ENCODE data around the gene KCMF1. TPM values are rescaled to one million over a fixed set of nuclear protein-coding genes. Genes with fewer than 3 reads are reported as not detected.

The KCMF1 gene
- polyA plus RNA-seq, 1 experiment, result 121 TPM

- Histone ChIP-seq H3K27me3 (ENCODE audit: control insufficient read depth, insufficient read depth, low read length) (peaks cover 43% of the 10 kb centered on the region), H3K4me3 (ENCODE audit: low read depth, low read length) (no peak overlapping the region), H3K27ac (ENCODE audit: low read depth, low read length) (no peak overlapping the region), H3K9me3 (ENCODE audit: control insufficient read depth, insufficient read depth, low read length) (peaks cover 6% of the 10 kb centered on the region; the same call in 1 of the 2 replicates)
- ChIA-PET CTCF (interaction anchor here (0.9 kb wide), 1 partner anchor 47 kb away, joined by 3 read pairs; no protein-coding TSS in a partner anchor), POLR2A (no interaction called here)
- no peak for DNase-seq (ENCODE audit: low read depth, low spot score)
- TF ChIP-seq, protein P1, sequence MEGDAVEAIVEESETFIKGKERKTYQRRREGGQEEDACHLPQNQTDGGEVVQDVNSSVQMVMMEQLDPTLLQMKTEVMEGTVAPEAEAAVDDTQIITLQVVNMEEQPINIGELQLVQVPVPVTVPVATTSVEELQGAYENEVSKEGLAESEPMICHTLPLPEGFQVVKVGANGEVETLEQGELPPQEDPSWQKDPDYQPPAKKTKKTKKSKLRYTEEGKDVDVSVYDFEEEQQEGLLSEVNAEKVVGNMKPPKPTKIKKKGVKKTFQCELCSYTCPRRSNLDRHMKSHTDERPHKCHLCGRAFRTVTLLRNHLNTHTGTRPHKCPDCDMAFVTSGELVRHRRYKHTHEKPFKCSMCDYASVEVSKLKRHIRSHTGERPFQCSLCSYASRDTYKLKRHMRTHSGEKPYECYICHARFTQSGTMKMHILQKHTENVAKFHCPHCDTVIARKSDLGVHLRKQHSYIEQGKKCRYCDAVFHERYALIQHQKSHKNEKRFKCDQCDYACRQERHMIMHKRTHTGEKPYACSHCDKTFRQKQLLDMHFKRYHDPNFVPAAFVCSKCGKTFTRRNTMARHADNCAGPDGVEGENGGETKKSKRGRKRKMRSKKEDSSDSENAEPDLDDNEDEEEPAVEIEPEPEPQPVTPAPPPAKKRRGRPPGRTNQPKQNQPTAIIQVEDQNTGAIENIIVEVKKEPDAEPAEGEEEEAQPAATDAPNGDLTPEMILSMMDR (IDR thresholded peaks at IDR 0.05; ENCODE audit: low read depth, low read length), result no peak
Observed at GRCh38 chr2:85085563-85085962, 114.6 kb downstream of the KCMF1 start.

DNA sequence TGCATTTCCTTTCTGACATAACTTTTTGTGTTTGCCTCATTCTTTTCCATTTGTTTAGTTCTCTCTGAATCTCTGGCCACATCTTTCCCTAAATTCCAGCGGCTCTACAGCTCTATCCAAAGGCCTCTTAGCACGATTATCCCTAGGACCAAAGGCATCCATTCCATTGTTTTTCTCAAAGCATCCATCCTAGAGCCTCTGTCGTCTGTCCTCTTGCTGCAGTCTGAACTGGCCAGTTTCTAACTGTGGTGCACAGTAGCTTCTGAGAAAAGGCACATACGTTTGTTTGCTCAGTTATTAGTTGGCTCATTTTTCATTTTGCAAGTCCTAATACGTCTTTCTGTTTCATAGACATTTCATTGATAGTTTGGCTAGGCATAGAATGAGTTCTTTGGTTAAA, 116.6 kb downstream of the KCMF1 start:
- no peak for DNase-seq (ENCODE audit: low read depth, low spot score)
- ChIA-PET CTCF (no interaction called here), POLR2A (no interaction called here)
- H3K27me3 ChIP-seq (ENCODE audit: control insufficient read depth, insufficient read depth, low read length), result peaks cover 49% of the 10 kb centered on the region
- H3K4me3 ChIP-seq (ENCODE audit: low read depth, low read length), result no peak overlapping the region
- H3K9me3 ChIP-seq (ENCODE audit: control insufficient read depth, insufficient read depth, low read length), result no peaks in the 10 kb centered on the region
- no peak overlapping the region for H3K27ac ChIP-seq (ENCODE audit: low read depth, low read length)
- TF ChIP-seq, protein P1 (IDR thresholded peaks at IDR 0.05; ENCODE audit: low read depth, low read length), result no peak

DNA sequence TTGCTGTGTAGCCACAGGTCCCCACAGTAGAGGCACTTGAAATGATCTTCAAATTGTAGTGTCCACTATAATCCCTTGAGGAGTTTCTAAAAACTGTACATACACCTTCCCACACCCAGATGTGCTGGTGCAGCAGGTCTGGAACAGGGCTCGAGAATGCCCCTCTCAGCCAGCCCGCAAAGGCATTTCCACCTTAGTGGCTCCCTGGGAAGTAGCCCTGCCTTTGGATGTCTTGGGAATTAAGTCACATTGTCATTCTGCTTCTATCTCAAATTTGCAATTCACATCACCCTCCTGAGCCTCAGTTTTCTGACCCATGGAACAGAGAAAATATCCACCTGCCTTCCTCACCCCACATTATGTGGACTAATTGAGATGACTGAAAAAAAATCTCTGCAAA, 118.0 kb downstream of the KCMF1 start:
- ChIA-PET POLR2A (no interaction called here), CTCF (interaction anchor here (1.2 kb wide), 1 partner anchor 23 kb away, joined by 5 read pairs; no protein-coding TSS in a partner anchor)
- H3K27me3 ChIP-seq (ENCODE audit: control insufficient read depth, insufficient read depth, low read length), result peaks cover 41% of the 10 kb centered on the region
- DNase-seq (ENCODE audit: low read depth, low spot score), result no peak
- H3K4me3 ChIP-seq (ENCODE audit: low read depth, low read length), result no peak overlapping the region
- H3K9me3 ChIP-seq (ENCODE audit: control insufficient read depth, insufficient read depth, low read length), result no peaks in the 10 kb centered on the region
- TF ChIP-seq, protein P1 (IDR thresholded peaks at IDR 0.05; ENCODE audit: low read depth, low read length), result no peak
- no peak overlapping the region for H3K27ac ChIP-seq (ENCODE audit: low read depth, low read length)

DNA sequence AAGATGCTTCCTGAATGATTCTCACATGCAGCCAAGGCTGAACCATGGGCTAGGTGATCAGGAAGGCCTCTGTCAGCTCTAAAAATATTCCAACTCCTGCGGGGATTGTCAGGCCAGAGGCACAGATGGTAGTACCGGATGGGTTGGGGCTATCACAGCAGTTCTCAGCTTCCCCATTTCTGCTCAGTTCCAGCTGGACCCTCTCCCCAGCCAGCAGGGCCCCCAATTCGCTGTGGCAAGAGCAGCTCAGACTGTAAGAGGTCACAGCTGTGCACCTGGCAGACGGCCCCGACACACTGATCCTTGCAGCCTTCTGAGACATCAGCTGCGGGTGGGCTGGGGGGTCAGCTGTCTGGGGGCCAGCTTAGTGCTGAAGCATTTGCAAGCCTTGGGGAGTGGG, 118.6 kb downstream of the KCMF1 start:
- no peaks in the 10 kb centered on the region for H3K9me3 ChIP-seq (ENCODE audit: control insufficient read depth, insufficient read depth, low read length)
- no peak for DNase-seq (ENCODE audit: low read depth, low spot score)
- CTCF ChIA-PET, result interaction anchor here (1.2 kb wide), 1 partner anchor 24 kb away, joined by 5 read pairs; no protein-coding TSS in a partner anchor
- H3K27ac ChIP-seq (ENCODE audit: low read depth, low read length), result no peak overlapping the region
- H3K27me3 ChIP-seq (ENCODE audit: control insufficient read depth, insufficient read depth, low read length), result peaks cover 38% of the 10 kb centered on the region
- POLR2A ChIA-PET, result interaction anchor here (0.5 kb wide), 1 partner anchor 179 kb away, joined by 4 read pairs; no protein-coding TSS in a partner anchor
- TF ChIP-seq, protein P1 (IDR thresholded peaks at IDR 0.05; ENCODE audit: low read depth, low read length), result no peak
- no peak overlapping the region for H3K4me3 ChIP-seq (ENCODE audit: low read depth, low read length)

- DNase-seq (ENCODE audit: low read depth, low spot score), result no peak
- Histone ChIP-seq H3K27me3 (ENCODE audit: control insufficient read depth, insufficient read depth, low read length) (peaks cover 36% of the 10 kb centered on the region), H3K4me3 (ENCODE audit: low read depth, low read length) (no peak overlapping the region), H3K27ac (ENCODE audit: low read depth, low read length) (no peak overlapping the region), H3K9me3 (ENCODE audit: control insufficient read depth, insufficient read depth, low read length) (no peaks in the 10 kb centered on the region)
- TF ChIP-seq, protein P1 (IDR thresholded peaks at IDR 0.05; ENCODE audit: low read depth, low read length), result no peak
- POLR2A ChIA-PET, result no interaction called here
- CTCF ChIA-PET, result interaction anchor here (1.2 kb wide), 1 partner anchor 208 kb away, joined by 3 read pairs; no protein-coding TSS in a partner anchor
Observed at GRCh38 chr2:85091838-85092237, 120.9 kb downstream of the KCMF1 start.

All from AG04450 (cell line).